NB4 (cell line): ENCODE results near the gene CYP11A1.

ENCODE experiments used
- DNase-seq: peaks from one replicate; pipeline ENCODE4 v3.0.0; 2010; ENCODE audit warnings: low read depth
- H3K4me3 ChIP-seq: one replicate; pipeline ENCODE4 v1.5.1; 2011; ENCODE audit warnings: mild to moderate bottlenecking, low read depth, low read length, moderate library complexity
- CTCF ChIP-seq: IDR thresholded peaks from one replicate; pipeline ENCODE4 v1.5.1; 2012; ENCODE audit warnings: low read depth, low read length
- MAX ChIP-seq: IDR thresholded peaks from 2 replicates; pipeline ENCODE4 v1.6.1; 2011; ENCODE audit warnings: low read depth, low read length
- MYC ChIP-seq: IDR thresholded peaks from 2 replicates; pipeline ENCODE4 v1.6.1; 2011; ENCODE audit warnings: low read depth, low read length
- POLR2A ChIP-seq: IDR thresholded peaks from 2 replicates; pipeline ENCODE4 v1.6.1; 2011; ENCODE audit warnings: mild to moderate bottlenecking; ENCODE audit not compliant: insufficient read length; ENCODE audit errors: extremely low read depth

CYP11A1 gene

GRCh38 chr15:74387621-74388362, 20.3 kb upstream of the CYP11A1 start:
- no peak for DNase-seq
- no peak overlapping the region for H3K4me3 ChIP-seq
- TF ChIP-seq MYC (no peak), CTCF (no peak), MAX (no peak), POLR2A (no peak)

GRCh38 chr15:74387141-74387541, 19.7 kb upstream of the CYP11A1 start:
- H3K4me3 ChIP-seq = no peak overlapping the region
- no peak for TF ChIP-seq CTCF
- TF ChIP-seq POLR2A = no peak
- TF ChIP-seq MAX = no peak
- no peak for TF ChIP-seq MYC
- DNase-seq = no peak

GRCh38 chr15:74386496-74387140, 19.2 kb upstream of the CYP11A1 start:
- no peak overlapping the region for H3K4me3 ChIP-seq
- TF ChIP-seq MAX (no peak), POLR2A (no peak)
- DNase-seq = no peak

- no peak overlapping the region for H3K4me3 ChIP-seq
- no peak for DNase-seq
- TF ChIP-seq MYC (no peak), POLR2A (no peak), CTCF (no peak), MAX (no peak)
Measured at GRCh38 chr15:74385733-74386132, 18.3 kb upstream of the CYP11A1 start.

GRCh38 chr15:74384881-74385643, 17.6 kb upstream of the CYP11A1 start:
- no peak overlapping the region for H3K4me3 ChIP-seq
- no peak for TF ChIP-seq MYC
- TF ChIP-seq MAX = no peak
- TF ChIP-seq CTCF = no peak
- TF ChIP-seq POLR2A = no peak
- DNase-seq = peak; percentile 59

- no peak overlapping the region for H3K4me3 ChIP-seq
- no peak for TF ChIP-seq MAX
- TF ChIP-seq MYC = no peak
- TF ChIP-seq POLR2A = no peak
- TF ChIP-seq CTCF = no peak
- DNase-seq = no peak
Measured at GRCh38 chr15:74384566-74384880, 17.1 kb upstream of the CYP11A1 start.
